Adipocyte (in vitro differentiated cells): ENCODE data around the gene NAE1.
"Not testable (repeated sequence)": the region's sequence is repeated elsewhere in the genome, so short reads cannot be mapped to it uniquely, and the experiment has no call there.

Source experiments
- DNase-seq: peaks from one replicate; pipeline ENCODE4 v3.0.0-alpha.2; 2015; ENCODE audit warnings: low read depth
- H3K27me3 ChIP-seq: replicated peaks from 2 replicates; pipeline ENCODE4 v1.7.0; 2013; ENCODE audit warnings: mild to moderate bottlenecking, low read length, moderate library complexity; ENCODE audit not compliant: control insufficient read depth, insufficient read depth
- H3K36me3 ChIP-seq: 2 replicates; pipeline ENCODE4 v1.7.0; 2013; ENCODE audit warnings: low read length, mild to moderate bottlenecking, moderate library complexity; ENCODE audit not compliant: control insufficient read depth, insufficient read depth, severe bottlenecking
- H3K4me1 ChIP-seq: 2 replicates; pipeline ENCODE4 v1.7.0; 2013; ENCODE audit warnings: mild to moderate bottlenecking, low read length, moderate library complexity; ENCODE audit not compliant: control insufficient read depth, insufficient read depth
- H3K4me3 ChIP-seq: 2 replicates; pipeline ENCODE4 v1.7.0; 2013; ENCODE audit warnings: mild to moderate bottlenecking, low read length, moderate library complexity
- H3K9ac ChIP-seq: 2 replicates; pipeline ENCODE4 v1.7.0; 2013; ENCODE audit warnings: mild to moderate bottlenecking, low read length, moderate library complexity
- H3K9me3 ChIP-seq: 2 replicates; pipeline ENCODE4 v1.7.0; 2013; ENCODE audit warnings: mild to moderate bottlenecking, low read length, moderate library complexity; ENCODE audit not compliant: control insufficient read depth

The NAE1 gene

GRCh38 chr16:66798161-66798560, 32.6 kb downstream of the NAE1 start:
- no peaks in the 10 kb centered on the region for H3K4me1 ChIP-seq
- DNase-seq: peak; percentile 23
- peaks cover 18% of the 10 kb centered on the region for H3K36me3 ChIP-seq
- H3K9me3 ChIP-seq: no peaks in the 10 kb centered on the region
- H3K9ac ChIP-seq: no peak overlapping the region
- no peaks in the 10 kb centered on the region for H3K27me3 ChIP-seq
- H3K4me3 ChIP-seq: no peak overlapping the region

- DNase-seq, H3K27me3 ChIP-seq, H3K4me3 ChIP-seq, H3K36me3 ChIP-seq, H3K9me3 ChIP-seq, H3K9ac ChIP-seq, H3K4me1 ChIP-seq: not testable (repeated sequence)
Measured at GRCh38 chr16:66793984-66794383, 36.8 kb downstream of the NAE1 start.

GRCh38 chr16:66790130-66790733, 40.5 kb downstream of the NAE1 start:
- H3K9me3 ChIP-seq: no peaks in the 10 kb centered on the region
- no peaks in the 10 kb centered on the region for H3K36me3 ChIP-seq
- no peak overlapping the region for H3K4me3 ChIP-seq
- no peaks in the 10 kb centered on the region for H3K4me1 ChIP-seq
- no peaks in the 10 kb centered on the region for H3K27me3 ChIP-seq
- no peak overlapping the region for H3K9ac ChIP-seq
- DNase-seq: no peak

GRCh38 chr16:66787427-66787826, 43.3 kb downstream of the NAE1 start:
- no peak for DNase-seq
- Histone ChIP-seq H3K4me1 (no peaks in the 10 kb centered on the region), H3K4me3 (no peak overlapping the region), H3K36me3 (no peaks in the 10 kb centered on the region), H3K27me3 (no peaks in the 10 kb centered on the region), H3K9me3 (no peaks in the 10 kb centered on the region), H3K9ac (no peak overlapping the region)

- Histone ChIP-seq H3K27me3 (no peaks in the 10 kb centered on the region), H3K9ac (no peak overlapping the region), H3K36me3 (no peaks in the 10 kb centered on the region), H3K4me1 (no peaks in the 10 kb centered on the region), H3K9me3 (no peaks in the 10 kb centered on the region), H3K4me3 (no peak overlapping the region)
- DNase-seq: no peak
Measured at GRCh38 chr16:66786551-66786950, 44.2 kb downstream of the NAE1 start.

- H3K4me1 ChIP-seq: no peaks in the 10 kb centered on the region
- DNase-seq: no peak
- no peaks in the 10 kb centered on the region for H3K9me3 ChIP-seq
- no peaks in the 10 kb centered on the region for H3K27me3 ChIP-seq
- no peaks in the 10 kb centered on the region for H3K36me3 ChIP-seq
- no peak overlapping the region for H3K9ac ChIP-seq
- no peak overlapping the region for H3K4me3 ChIP-seq
Measured at GRCh38 chr16:66776457-66776856, 54.3 kb downstream of the NAE1 start.

GRCh38 chr16:66774981-66775380, 55.8 kb downstream of the NAE1 start:
- H3K4me1 ChIP-seq: no peaks in the 10 kb centered on the region
- no peak overlapping the region for H3K4me3 ChIP-seq
- DNase-seq: no peak
- H3K36me3 ChIP-seq: no peaks in the 10 kb centered on the region
- no peaks in the 10 kb centered on the region for H3K27me3 ChIP-seq
- no peaks in the 10 kb centered on the region for H3K9me3 ChIP-seq
- no peak overlapping the region for H3K9ac ChIP-seq

- H3K9ac ChIP-seq: no peak overlapping the region
Measured at GRCh38 chr16:66758086-66758485, 72.7 kb downstream of the NAE1 start.

GRCh38 chr16:66754819-66755218, 76.0 kb downstream of the NAE1 start:
- no peak for DNase-seq
- Histone ChIP-seq H3K9me3 (no peaks in the 10 kb centered on the region), H3K4me3 (no peak overlapping the region), H3K9ac (no peak overlapping the region), H3K4me1 (peaks cover 15% of the 10 kb centered on the region), H3K27me3 (no peaks in the 10 kb centered on the region), H3K36me3 (no peaks in the 10 kb centered on the region)

More at GRCh38 chr16:66758086-66758485, 72.7 kb downstream of the NAE1 start:
- DNase-seq: no peak
- no peaks in the 10 kb centered on the region for H3K9me3 ChIP-seq
- H3K4me3 ChIP-seq: no peak overlapping the region
- H3K36me3 ChIP-seq: no peaks in the 10 kb centered on the region
- no peaks in the 10 kb centered on the region for H3K27me3 ChIP-seq
- no peaks in the 10 kb centered on the region for H3K4me1 ChIP-seq

GRCh38 chr16:66754211-66754610, 76.6 kb downstream of the NAE1 start:
- Histone ChIP-seq H3K27me3 (no peaks in the 10 kb centered on the region), H3K4me3 (no peak overlapping the region), H3K36me3 (peaks cover 1% of the 10 kb centered on the region), H3K9me3 (no peaks in the 10 kb centered on the region), H3K4me1 (peaks cover 19% of the 10 kb centered on the region), H3K9ac (no peak overlapping the region)
- no peak for DNase-seq

- H3K4me3 ChIP-seq: no peak overlapping the region
- no peak overlapping the region for H3K9ac ChIP-seq
- H3K36me3 ChIP-seq: peaks cover 14% of the 10 kb centered on the region
- no peaks in the 10 kb centered on the region for H3K9me3 ChIP-seq
- H3K27me3 ChIP-seq: no peaks in the 10 kb centered on the region
- peaks cover 19% of the 10 kb centered on the region for H3K4me1 ChIP-seq
- DNase-seq: no peak
Measured at GRCh38 chr16:66752958-66753357, 77.8 kb downstream of the NAE1 start.
